Right cardiac atrium (tissue), 5 donors: Measurements from ENCODE around the gene ONECUT3. TPM values are rescaled to one million over a fixed set of nuclear protein-coding genes. Genes with fewer than 3 reads are reported as not detected.
A peak's percentile ranks its signal among the peaks of the same experiment; 100 is the strongest.

Experiments used
- ATAC-seq, 2 donors: fragments of 200-7000 bp; cut with Tn5 transposase; one replicate each; pipeline versions ENCODE4 v1.8.0 to v1.9.1; 2020; ENCODE audit warnings: moderate library complexity in 2 of 2, mild to moderate bottlenecking in 1 of 2
- DNase-seq, 3 donors: peaks; one replicate each; pipeline ENCODE4 v3.0.0-alpha.2; 2020
- H3K27ac ChIP-seq: one replicate; pipeline ENCODE4 v1.5.1; 2013; ENCODE audit warnings: mild to moderate bottlenecking, low read length, control low read depth, moderate library complexity
- H3K27me3 ChIP-seq: one replicate; pipeline ENCODE4 v1.6.1; 2013; ENCODE audit not compliant: control insufficient read depth, insufficient read depth
- H3K4me1 ChIP-seq: one replicate; pipeline ENCODE4 v1.6.1; 2013; ENCODE audit warnings: low read length; ENCODE audit not compliant: control insufficient read depth, insufficient read depth
- H3K4me3 ChIP-seq: one replicate; pipeline ENCODE4 v1.5.1; 2013; ENCODE audit warnings: low read length, control low read depth
- H3K9me3 ChIP-seq: one replicate; pipeline ENCODE4 v1.6.1; 2013; ENCODE audit warnings: low read length; ENCODE audit not compliant: control insufficient read depth
- WGBS: extraction: QIAGEN DNeasy Blood & Tissue Kit; methylation state at CpG from one replicate; pipeline ENCODE4 v1.1.7; 2013; 5-methylcytosine and 5-hydroxymethylcytosine counted together
- intact Hi-C, 4 donors: fragments of 100-400 bp; cut with DNase I; formaldehyde crosslinking; loops; one replicate each; pipeline versions ENCODE4 v1.11.0 to v1.14.0; 2022 to 2023
- polyA plus RNA-seq: library from polyadenylated mRNA; stranded (reverse); fragments of 200-250 nt; gene quantifications from one replicate; pipeline ENCODE4 v1.2.3, GENCODE V29; 2013
- total RNA-seq, 4 donors: library from RNA; stranded (reverse); fragmentation: NEBNext Ultra II Directional; extraction: Animal tissue kit (Norgen Biotek cat#: 25700); gene quantifications; one replicate each; pipeline ENCODE4 v1.2.1, GENCODE V29; 2021
- donor health status: healthy with polysubstance abuse.
- donor health status: DM: no; HTN: yes; CAD: no.
- donor health status: DM: no; HTN: no; CAD: no.
- donor health status: DM: no; HTN: yes; CAD: no; lungs with severe emphysema.
- donor health status: DM: yes; HTN: yes; CAD: no.

Gene ONECUT3
- total and polyA plus RNA-seq, 5 donors, result not detected

GRCh38 chr19:1750343-1751021 lies 2.8 kb upstream of the ONECUT3 start:
- peak in 1 of 3 donors; percentile 20 for DNase-seq
- H3K27ac ChIP-seq, result no peak overlapping the region
- H3K4me1 ChIP-seq, result no peaks in the 10 kb centered on the region
- no peaks in the 10 kb centered on the region for H3K27me3 ChIP-seq
- no peak for ATAC-seq
- intact Hi-C loops, result no loop called here
- no peaks in the 10 kb centered on the region for H3K9me3 ChIP-seq
- H3K4me3 ChIP-seq, result no peak overlapping the region
- 3% methylated on average over 14 of the region's 14 CpGs for WGBS

GRCh38 chr19:1751367-1752008 lies 1.8 kb upstream of the ONECUT3 start:
- no peaks in the 10 kb centered on the region for H3K4me1 ChIP-seq
- 4% methylated on average over 16 of the region's 16 CpGs for WGBS
- H3K27ac ChIP-seq, result no peak overlapping the region
- no peaks in the 10 kb centered on the region for H3K9me3 ChIP-seq
- H3K4me3 ChIP-seq, result no peak overlapping the region
- peak in 1 of 3 donors; percentile 29 for DNase-seq
- H3K27me3 ChIP-seq, result no peaks in the 10 kb centered on the region
- ATAC-seq, result no peak
- intact Hi-C loops, result no loop called here

- DNase-seq, result peak in 1 of 3 donors; percentile 15
- Histone ChIP-seq H3K27ac (no peak overlapping the region), H3K27me3 (no peaks in the 10 kb centered on the region), H3K9me3 (no peaks in the 10 kb centered on the region), H3K4me3 (no peak overlapping the region), H3K4me1 (no peaks in the 10 kb centered on the region)
- WGBS, result 4% methylated on average over 16 of the region's 16 CpGs
- intact Hi-C loops, result no loop called here
- no peak for ATAC-seq
These were observed 1.1 kb upstream of the ONECUT3 start for GRCh38 chr19:1752009-1752756.

- no peaks in the 10 kb centered on the region for H3K4me1 ChIP-seq
- no peaks in the 10 kb centered on the region for H3K27me3 ChIP-seq
- H3K4me3 ChIP-seq, result no peak overlapping the region
- H3K9me3 ChIP-seq, result no peaks in the 10 kb centered on the region
- ATAC-seq (no peak), DNase-seq (peak in 1 of 3 donors; percentile 30)
- H3K27ac ChIP-seq, result no peak overlapping the region
- 2% methylated on average over 104 of the region's 105 CpGs for WGBS
- intact Hi-C loops, result no loop called here
These were observed 821 bp downstream of the ONECUT3 start for GRCh38 chr19:1754018-1754635.

- DNase-seq (peak in 1 of 3 donors; percentile 44), ATAC-seq (no peak)
- intact Hi-C loops, result no loop called here
- no peak overlapping the region for H3K4me3 ChIP-seq
- WGBS, result 1% methylated on average over 80 of the region's 80 CpGs
- no peaks in the 10 kb centered on the region for H3K27me3 ChIP-seq
- no peak overlapping the region for H3K27ac ChIP-seq
- H3K9me3 ChIP-seq, result no peaks in the 10 kb centered on the region
- no peaks in the 10 kb centered on the region for H3K4me1 ChIP-seq
These were observed 1.5 kb downstream of the ONECUT3 start for GRCh38 chr19:1754636-1755466.

- ATAC-seq (no peak), DNase-seq (peak in 1 of 3 donors; percentile 48)
- Histone ChIP-seq H3K27me3 (no peaks in the 10 kb centered on the region), H3K27ac (no peak overlapping the region), H3K4me1 (no peaks in the 10 kb centered on the region), H3K4me3 (no peak overlapping the region), H3K9me3 (no peaks in the 10 kb centered on the region)
- intact Hi-C loops, result no loop called here
- WGBS, result 2% methylated on average over 43 of the region's 43 CpGs
These were observed 2.3 kb downstream of the ONECUT3 start for GRCh38 chr19:1755467-1756171.

- WGBS, result 5% methylated on average over 20 of the region's 20 CpGs
- Histone ChIP-seq H3K27me3 (no peaks in the 10 kb centered on the region), H3K27ac (no peak overlapping the region), H3K9me3 (no peaks in the 10 kb centered on the region), H3K4me1 (no peaks in the 10 kb centered on the region), H3K4me3 (no peak overlapping the region)
- intact Hi-C loops, result no loop called here
- ATAC-seq (no peak), DNase-seq (peak in 1 of 3 donors; percentile 39)
These were observed 3.0 kb downstream of the ONECUT3 start for GRCh38 chr19:1756264-1756663.

- H3K9me3 ChIP-seq, result no peaks in the 10 kb centered on the region
- H3K4me1 ChIP-seq, result no peaks in the 10 kb centered on the region
- DNase-seq, result peak in 1 of 3 donors; percentile 11
- H3K27me3 ChIP-seq, result no peaks in the 10 kb centered on the region
- WGBS, result 4% methylated on average over 29 of the region's 29 CpGs
- no peak for ATAC-seq
- intact Hi-C loops, result no loop called here
- H3K4me3 ChIP-seq, result no peak overlapping the region
- no peak overlapping the region for H3K27ac ChIP-seq
These were observed 3.6 kb downstream of the ONECUT3 start for GRCh38 chr19:1756705-1757465.

GRCh38 chr19:1757468-1758230 lies 4.3 kb downstream of the ONECUT3 start:
- 2% methylated on average over 86 of the region's 86 CpGs for WGBS
- intact Hi-C loops, result no loop called here

More at GRCh38 chr19:1757468-1758230, 4.3 kb downstream of the ONECUT3 start:
- Histone ChIP-seq H3K4me1 (no peaks in the 10 kb centered on the region), H3K4me3 (no peak overlapping the region), H3K9me3 (no peaks in the 10 kb centered on the region), H3K27ac (no peak overlapping the region), H3K27me3 (no peaks in the 10 kb centered on the region)
- peak in 1 of 3 donors; percentile 22 for DNase-seq
- ATAC-seq, result no peak
